Hindlimb muscle (tissue), 1 donor: Measurements from ENCODE around the gene TRIB2. TPM values are rescaled to one million over a fixed set of nuclear protein-coding genes. Genes with fewer than 3 reads are reported as not detected.

Experiments
- DNase-seq: peaks from one replicate; pipeline ENCODE4 v3.0.0-alpha.2; 2013
- polyA plus RNA-seq: library from polyadenylated mRNA; unstranded; fragments of 120-200 nt; gene quantifications from one replicate; pipeline ENCODE4 v1.2.1, GENCODE V29; 2013; ENCODE audit not compliant: insufficient read length

The TRIB2 gene
- polyA plus RNA-seq, 1 donor = 47.0 TPM

GRCh38 chr2:12778811-12779579 lies 62.3 kb downstream of the TRIB2 start:
- DNase-seq = no peak

GRCh38 chr2:12781329-12781728 lies 64.6 kb downstream of the TRIB2 start:
- DNase-seq = no peak

GRCh38 chr2:12787891-12788801 lies 71.4 kb downstream of the TRIB2 start:
- DNase-seq = peak; percentile 68

GRCh38 chr2:12791906-12792305 lies 75.2 kb downstream of the TRIB2 start:
- no peak for DNase-seq
